ENCODE results near the gene TTC28.

DNA sequence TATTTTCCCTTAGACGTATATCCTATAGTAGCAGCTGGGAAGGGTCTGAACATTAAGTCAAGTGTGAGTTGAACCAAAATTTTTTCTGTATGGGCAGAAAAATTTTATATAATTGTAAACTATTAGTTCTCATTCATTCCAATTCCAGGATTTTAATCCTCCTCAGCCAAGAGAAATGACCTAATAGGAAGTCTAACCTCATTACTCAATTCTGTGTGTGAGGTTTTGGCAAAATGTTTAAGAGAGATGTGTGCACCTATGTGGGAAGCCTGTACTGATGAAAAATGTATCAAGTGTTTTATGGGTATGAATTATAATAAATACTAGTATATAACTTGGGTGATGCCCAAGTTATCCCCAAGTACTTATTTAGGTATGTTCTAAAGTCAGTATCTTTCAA is 449.0 kb downstream of the TTC28 start:
- TF ChIP-seq CTCF (IDR thresholded peaks at IDR 0.05), result no peak
- TF ChIP-seq POLR2A (IDR thresholded peaks at IDR 0.05), result no peak

Measured in heart left ventricle (tissue), 13 donors.